Non-pigmented ciliary epithelial cell (primary cell): ENCODE results near the gene IRF5.
"Not testable (repeated sequence)": the region's sequence is repeated elsewhere in the genome, so short reads cannot be mapped to it uniquely, and the experiment has no call there.

Experiments
- DNase-seq: peaks from one replicate; pipeline ENCODE4 v3.0.0-alpha.2; 2010; ENCODE audit warnings: low read depth

Gene IRF5

GRCh38 chr7:128906001-128906765 lies 31.5 kb upstream of the IRF5 start:
- no peak for DNase-seq

DNA sequence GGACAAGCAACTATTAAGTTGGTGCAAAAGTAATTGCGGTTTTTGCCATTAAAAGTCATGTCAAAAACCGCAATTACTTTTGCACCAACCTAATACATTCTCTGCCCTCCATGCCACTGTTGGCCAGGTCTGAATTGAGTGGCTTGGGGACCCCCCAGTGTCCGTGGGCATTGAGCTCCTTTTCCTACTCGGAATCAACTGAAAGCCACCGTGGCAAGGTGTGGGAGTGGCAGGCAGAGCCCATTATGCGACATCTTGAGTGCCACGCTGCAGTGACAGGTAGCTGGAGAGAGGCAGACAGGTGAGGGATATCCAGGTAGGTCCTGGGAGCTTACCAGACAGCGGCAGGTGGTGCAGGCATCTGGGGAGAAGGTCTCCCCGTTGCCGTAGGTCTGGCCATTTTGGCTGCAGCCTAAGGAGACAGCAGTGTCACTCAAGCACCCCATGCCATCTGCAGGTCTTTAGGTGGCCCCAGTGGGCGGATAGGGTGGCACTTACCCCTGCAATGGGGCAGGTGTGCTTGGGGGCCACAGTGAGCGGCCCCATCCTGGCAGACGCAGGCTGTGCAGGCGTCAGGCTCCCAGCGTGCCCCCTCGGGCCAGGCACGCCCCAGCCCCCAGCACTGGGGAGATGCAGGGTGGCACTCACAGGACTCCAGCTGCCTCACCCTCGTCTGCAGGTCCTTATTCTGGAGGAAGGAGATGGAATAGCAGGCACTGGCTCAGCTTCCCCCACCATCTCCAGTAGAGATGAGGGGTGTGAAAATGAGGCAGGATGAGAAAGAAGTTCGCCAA lies 30.8 kb upstream of the IRF5 start:
- DNase-seq: no peak

- no peak for DNase-seq
Measured at GRCh38 chr7:128908750-128909624, 28.7 kb upstream of the IRF5 start.

- no peak for DNase-seq
Measured at GRCh38 chr7:128909625-128910568, 27.8 kb upstream of the IRF5 start.

- DNase-seq: no peak
Measured at GRCh38 chr7:128910569-128910945, 27.2 kb upstream of the IRF5 start, which contains the start of gene KCP. Gene KCP (minus strand): TSS chr7:128910709. CDS start chr7:128910676, 33 bp downstream.

- DNase-seq: no peak
Measured at GRCh38 chr7:128911423-128912031, 26.2 kb upstream of the IRF5 start.

DNA sequence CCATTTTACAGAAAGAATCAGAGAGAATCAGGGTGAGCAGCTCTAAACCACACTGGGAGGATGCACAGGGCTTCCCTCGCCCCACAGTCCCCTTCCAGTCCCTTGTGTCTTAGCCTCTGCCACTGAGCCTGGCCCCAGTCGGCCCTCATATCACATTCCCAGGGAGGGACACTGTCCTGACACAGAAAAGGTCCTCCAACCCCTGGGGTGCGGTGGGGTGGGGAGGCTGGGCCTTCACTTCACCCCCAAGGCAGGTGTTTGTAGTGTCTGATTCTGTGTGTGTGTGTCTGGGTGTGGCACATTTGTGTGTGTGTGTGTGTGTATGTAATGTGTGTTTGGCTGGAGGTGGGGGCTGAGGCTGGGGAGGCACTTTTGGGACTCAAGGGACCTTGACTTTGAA lies 25.4 kb upstream of the IRF5 start:
- no peak for DNase-seq

DNA sequence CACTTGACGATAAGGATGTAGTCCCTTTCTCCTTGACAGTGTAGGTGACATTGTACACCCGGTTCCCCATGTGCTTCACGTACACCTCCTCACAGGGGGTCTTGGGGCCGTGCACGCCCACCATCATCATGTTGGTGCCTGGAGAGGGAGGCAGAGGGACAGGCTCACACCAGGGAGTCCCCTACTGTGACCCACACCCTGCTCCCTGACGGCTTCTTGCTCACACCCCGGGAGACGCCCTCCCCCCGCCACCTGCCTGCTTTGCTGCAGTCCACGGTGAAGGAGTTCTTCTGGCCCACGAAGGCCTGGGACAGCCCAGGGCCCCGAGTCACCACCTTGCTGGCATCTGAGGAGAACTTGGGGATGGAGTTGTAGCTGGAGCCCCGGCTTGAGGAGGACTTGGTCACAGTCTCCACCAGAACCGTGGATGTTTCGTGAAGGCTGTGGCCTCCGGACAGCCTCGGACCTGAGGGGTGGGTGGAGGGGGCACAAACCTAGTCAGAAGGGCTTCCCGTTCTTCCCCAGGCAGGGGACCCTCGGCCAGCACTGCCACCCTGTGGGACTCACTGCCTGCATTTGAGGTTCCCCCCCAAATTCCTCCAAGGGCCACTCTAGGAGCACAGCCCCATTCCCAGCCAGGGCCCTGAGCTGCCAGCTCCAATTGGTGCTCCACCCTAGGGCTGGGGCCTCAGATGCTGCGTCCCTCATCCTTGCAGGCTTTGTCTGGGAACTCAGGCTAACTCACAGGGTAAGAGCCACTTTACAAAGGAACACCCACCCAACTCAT lies 24.8 kb upstream of the IRF5 start:
- not testable (repeated sequence) for DNase-seq

- no peak for DNase-seq
Measured at GRCh38 chr7:128913870-128914565, 23.7 kb upstream of the IRF5 start.

- no peak for DNase-seq
Measured at GRCh38 chr7:128914566-128915151, 23.1 kb upstream of the IRF5 start.

DNA sequence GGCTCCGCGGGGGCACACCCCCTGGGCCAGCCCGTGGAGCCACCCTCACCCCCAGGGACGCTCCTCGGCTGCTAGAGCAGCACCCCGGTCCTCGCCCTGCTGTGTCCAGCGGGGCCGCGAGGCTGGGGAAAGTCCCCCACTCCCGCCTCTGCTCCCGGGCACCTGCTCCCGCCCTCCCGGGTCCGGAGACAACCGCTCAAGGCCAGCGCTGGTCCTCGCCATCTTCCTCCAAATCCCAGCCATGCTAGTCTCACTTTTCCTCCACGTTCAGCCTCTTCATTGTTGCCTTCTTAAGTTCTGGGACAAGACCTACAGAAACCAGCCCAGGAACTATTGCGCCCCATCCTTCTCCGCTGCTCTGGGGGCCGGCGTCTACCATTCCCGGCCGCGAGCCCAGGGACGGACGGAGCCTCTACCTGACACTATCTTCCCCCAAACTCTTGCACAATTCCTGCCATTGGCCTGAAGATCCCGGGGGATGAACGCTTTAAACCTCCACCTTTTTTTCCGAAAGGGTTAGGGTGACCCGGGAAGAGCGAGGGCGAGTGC lies 22.4 kb upstream of the IRF5 start:
- no peak for DNase-seq

DNA sequence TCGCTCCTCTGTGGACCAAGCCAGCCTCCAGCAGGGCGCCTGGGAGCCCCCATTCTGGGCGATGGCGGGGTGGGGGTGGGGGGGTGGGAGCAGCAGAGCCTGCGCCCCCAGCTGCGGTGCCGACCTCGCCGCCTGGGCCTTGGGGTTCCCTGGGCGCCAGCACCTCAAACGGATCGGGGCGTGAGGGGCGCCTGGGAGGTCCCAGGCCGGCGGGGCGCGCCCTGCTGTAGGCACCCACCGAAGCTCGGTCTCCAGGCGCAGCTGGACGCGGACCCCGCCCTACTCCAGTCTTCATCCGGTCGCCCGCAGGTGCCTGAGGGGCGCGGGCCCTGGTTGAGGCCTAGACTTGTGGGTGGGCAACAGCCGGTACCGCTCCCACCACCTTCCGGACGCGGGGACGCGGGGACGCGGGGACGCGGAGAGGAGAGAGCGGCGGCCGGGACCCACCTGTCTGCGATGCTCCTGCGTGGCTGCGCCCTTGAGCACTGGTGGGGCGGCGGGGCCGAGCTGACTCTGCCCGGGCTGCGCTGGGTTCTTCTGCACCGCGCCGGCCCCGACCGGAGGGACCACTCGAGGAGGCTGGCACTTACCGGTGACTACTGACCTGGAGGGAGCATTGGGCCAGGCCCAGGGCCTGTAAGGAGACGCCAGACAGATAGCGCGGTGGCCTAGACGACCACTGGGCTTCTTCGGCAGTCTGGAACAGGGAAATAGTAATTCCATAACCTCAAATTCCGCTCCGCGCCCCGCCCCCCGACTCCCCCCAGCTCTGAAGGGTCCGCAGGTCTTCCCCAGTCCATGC lies 21.7 kb upstream of the IRF5 start:
- DNase-seq: no peak

GRCh38 chr7:128916643-128916915 lies 21.1 kb upstream of the IRF5 start:
- no peak for DNase-seq

GRCh38 chr7:128917122-128917521 lies 20.6 kb upstream of the IRF5 start:
- DNase-seq: no peak

GRCh38 chr7:128918016-128918665 lies 19.6 kb upstream of the IRF5 start:
- no peak for DNase-seq

DNA sequence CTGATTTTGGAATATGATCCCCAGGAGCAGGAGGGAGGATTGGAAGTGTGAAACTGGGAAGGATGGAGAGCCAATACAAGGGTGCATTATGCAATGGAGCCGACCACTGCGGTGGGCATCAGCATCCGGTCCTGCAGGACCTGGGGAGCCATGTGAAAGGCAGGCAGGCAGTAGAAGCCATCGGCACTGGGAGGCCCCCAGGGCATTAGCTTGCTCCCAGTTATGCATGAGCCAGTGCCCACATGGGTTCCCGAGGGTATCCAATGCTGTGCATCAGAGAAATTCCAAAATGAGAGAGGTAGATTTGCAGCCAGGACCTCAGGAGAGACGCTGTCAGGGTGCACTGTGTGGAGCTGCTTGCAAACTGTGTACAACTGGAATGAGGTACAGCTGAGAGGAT lies 18.5 kb upstream of the IRF5 start:
- no peak for DNase-seq
